ENCODE results near the gene ZSCAN30.
"Not testable (repeated sequence)": the region's sequence is repeated elsewhere in the genome, so short reads cannot be mapped to it uniquely, and the experiment has no call there.

Gene ZSCAN30

GRCh38 chr18:35227254-35227653, 62.8 kb downstream of the ZSCAN30 start:
- no peak for DNase-seq (ENCODE audit: low read depth)
- TF ChIP-seq, protein P1, sequence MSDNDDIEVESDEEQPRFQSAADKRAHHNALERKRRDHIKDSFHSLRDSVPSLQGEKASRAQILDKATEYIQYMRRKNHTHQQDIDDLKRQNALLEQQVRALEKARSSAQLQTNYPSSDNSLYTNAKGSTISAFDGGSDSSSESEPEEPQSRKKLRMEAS (IDR thresholded peaks at IDR 0.05; ENCODE audit: low read depth, low read length): no peak
- TF ChIP-seq POLR2A (IDR thresholded peaks at IDR 0.05; ENCODE audit: extremely low read depth, insufficient read length): no peak
- no peak overlapping the region for H3K4me3 ChIP-seq (ENCODE audit: low read depth, low read length)

- no peak overlapping the region for H3K4me3 ChIP-seq (ENCODE audit: low read depth, low read length)
- no peak for DNase-seq (ENCODE audit: low read depth)
- TF ChIP-seq POLR2A (IDR thresholded peaks at IDR 0.05; ENCODE audit: extremely low read depth, insufficient read length) (no peak), CTCF (IDR thresholded peaks at IDR 0.05; ENCODE audit: low read depth, low read length) (no peak), MYC (IDR thresholded peaks at IDR 0.05; ENCODE audit: low read depth, low read length) (no peak)
- TF ChIP-seq, protein P1 (IDR thresholded peaks at IDR 0.05; ENCODE audit: low read depth, low read length): no peak
These were observed 66.2 kb downstream of the ZSCAN30 start for GRCh38 chr18:35223797-35224196.

DNA sequence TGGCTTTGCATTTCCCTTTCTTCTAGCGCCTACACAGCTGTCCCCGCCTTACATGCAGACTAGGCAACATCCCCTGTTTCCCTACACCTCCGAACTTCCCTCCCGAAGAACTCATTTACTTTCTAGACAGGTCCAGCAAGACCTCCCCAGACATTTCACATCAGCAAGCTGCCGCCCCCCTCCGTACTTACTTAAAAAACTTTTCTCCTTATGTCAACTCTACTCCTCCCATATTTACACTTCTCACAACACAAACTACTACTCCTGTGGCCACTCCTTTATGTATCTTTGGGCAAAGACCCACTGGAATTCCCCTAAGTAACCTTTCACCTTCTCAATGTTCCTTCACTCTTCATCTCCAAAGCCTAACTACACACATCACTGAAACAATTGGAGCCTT, 69.6 kb downstream of the ZSCAN30 start:
- no peak for DNase-seq (ENCODE audit: low read depth)
- TF ChIP-seq, protein P1 (IDR thresholded peaks at IDR 0.05; ENCODE audit: low read depth, low read length): no peak
- TF ChIP-seq POLR2A (IDR thresholded peaks at IDR 0.05; ENCODE audit: extremely low read depth, insufficient read length) (no peak), MYC (IDR thresholded peaks at IDR 0.05; ENCODE audit: low read depth, low read length) (no peak), CTCF (IDR thresholded peaks at IDR 0.05; ENCODE audit: low read depth, low read length) (no peak)
- no peak overlapping the region for H3K4me3 ChIP-seq (ENCODE audit: low read depth, low read length)

DNA sequence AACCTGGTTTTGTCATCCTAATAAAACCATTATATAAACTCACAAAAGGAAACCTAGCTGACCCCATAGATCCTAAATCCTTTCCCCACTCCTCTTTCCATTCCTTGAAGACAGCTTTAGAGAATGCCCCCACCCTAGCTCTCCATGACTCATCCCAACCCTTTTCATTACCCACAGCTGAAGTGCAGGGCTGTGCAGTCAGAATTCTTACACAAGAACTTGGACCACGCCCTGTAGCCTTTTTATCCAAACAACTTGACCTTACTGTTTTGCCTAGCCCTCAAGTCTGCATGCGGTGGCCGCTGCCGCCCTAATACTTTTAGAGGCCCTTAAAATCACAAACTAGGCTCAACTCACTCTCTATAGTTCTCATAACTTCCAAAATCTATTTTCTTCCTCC, 70.7 kb downstream of the ZSCAN30 start:
- DNase-seq (ENCODE audit: low read depth): peak; percentile 19
- not testable (repeated sequence) for H3K4me3 ChIP-seq (ENCODE audit: low read depth, low read length)

GRCh38 chr18:35216611-35217010, 73.4 kb downstream of the ZSCAN30 start:
- not testable (repeated sequence) for H3K4me3 ChIP-seq (ENCODE audit: low read depth, low read length); DNase-seq (ENCODE audit: low read depth)

- H3K4me3 ChIP-seq (ENCODE audit: low read depth, low read length): no peak overlapping the region
- DNase-seq (ENCODE audit: low read depth): no peak
- TF ChIP-seq POLR2A (IDR thresholded peaks at IDR 0.05; ENCODE audit: extremely low read depth, insufficient read length): no peak
- no peak for TF ChIP-seq CTCF (IDR thresholded peaks at IDR 0.05; ENCODE audit: low read depth, low read length)
- no peak for TF ChIP-seq MYC (IDR thresholded peaks at IDR 0.05; ENCODE audit: low read depth, low read length)
- TF ChIP-seq, protein P1 (IDR thresholded peaks at IDR 0.05; ENCODE audit: low read depth, low read length): no peak
These were observed 75.0 kb downstream of the ZSCAN30 start for GRCh38 chr18:35215026-35215425.

DNA sequence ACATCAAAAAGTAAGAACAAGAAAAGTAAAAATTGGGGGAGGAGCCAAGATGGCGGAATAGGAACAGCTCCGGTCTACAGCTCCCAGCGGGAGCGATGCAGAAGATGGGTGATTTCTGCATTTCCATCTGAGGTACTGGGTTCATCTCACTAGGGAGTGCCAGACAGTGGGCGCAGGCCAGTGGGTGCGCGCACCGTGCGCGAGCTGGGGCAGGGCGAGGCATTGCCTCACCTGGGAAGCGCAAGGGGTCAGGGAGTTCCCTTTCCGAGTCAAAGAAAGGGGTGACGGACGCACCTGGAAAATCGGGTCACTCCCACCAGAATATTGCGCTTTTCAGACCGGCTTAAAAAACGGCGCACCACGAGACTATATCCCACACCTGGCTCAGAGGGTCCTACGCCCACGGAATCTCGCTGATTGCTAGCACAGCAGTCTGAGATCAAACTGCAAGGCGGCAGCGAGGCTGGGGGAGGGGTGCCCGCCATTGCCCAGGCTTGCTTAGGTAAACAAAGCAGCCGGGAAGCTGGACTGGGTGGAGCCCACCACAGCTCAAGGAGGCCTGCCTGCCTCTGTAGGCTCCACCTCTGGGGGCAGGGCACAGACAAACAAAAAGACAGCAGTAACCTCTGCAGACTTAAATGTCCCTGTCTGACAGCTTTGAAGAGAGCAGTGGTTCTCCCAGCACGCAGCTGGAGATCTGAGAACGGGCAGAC, 84.1 kb downstream of the ZSCAN30 start:
- not testable (repeated sequence) for DNase-seq (ENCODE audit: low read depth); H3K4me3 ChIP-seq (ENCODE audit: low read depth, low read length)

DNA sequence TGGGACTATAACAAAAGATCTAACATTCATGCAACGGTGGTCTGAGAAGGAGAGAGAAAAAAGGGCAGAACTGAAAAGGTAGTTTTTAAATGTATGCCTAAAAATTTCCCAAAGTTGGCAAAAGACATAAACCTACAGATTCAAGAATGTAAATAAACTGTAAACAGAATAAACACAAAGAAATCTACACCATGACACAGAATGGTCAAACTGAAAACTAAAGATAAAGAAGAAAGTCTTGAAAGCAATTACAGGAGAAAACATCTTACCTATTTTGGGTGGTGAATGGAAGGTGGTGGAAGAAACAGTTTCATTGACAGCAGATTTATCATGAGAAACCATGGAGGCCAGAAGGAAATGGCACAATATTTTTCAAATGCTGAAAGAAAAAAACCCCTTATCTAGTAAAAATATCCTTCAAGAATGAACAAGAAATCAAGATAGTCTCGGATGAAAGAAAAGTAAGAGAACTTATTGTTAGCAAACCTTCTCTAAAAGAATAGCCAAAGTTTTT, 84.8 kb downstream of the ZSCAN30 start:
- no peak for DNase-seq (ENCODE audit: low read depth)
- no peak overlapping the region for H3K4me3 ChIP-seq (ENCODE audit: low read depth, low read length)
- TF ChIP-seq MYC (IDR thresholded peaks at IDR 0.05; ENCODE audit: low read depth, low read length) (no peak), POLR2A (IDR thresholded peaks at IDR 0.05; ENCODE audit: extremely low read depth, insufficient read length) (no peak), CTCF (IDR thresholded peaks at IDR 0.05; ENCODE audit: low read depth, low read length) (no peak)
- TF ChIP-seq, protein P1 (IDR thresholded peaks at IDR 0.05; ENCODE audit: low read depth, low read length): no peak
